SK-N-SH (cell line): ENCODE data around the gene PKNOX1.

Experiments
- CTCF ChIP-seq: fragments of 200-600 bp; sonication (generic); IDR thresholded peaks from 2 replicates; pipeline ENCODE4 v1.6.1; 2017; ENCODE audit warnings: antibody characterized with exemption, mild to moderate bottlenecking, moderate library complexity
- EP300 ChIP-seq, 2 experiments: IDR thresholded peaks; 2 replicates each; pipeline versions ENCODE4 v1.4.0 to v1.6.1; 2012; ENCODE audit warnings: borderline replicate concordance in 1 of 2, low read depth in 1 of 2, low read length in 1 of 2
- EZH2phosphoT487 ChIP-seq: fragments of 200-600 bp; sonication (generic); IDR thresholded peaks from 2 replicates; pipeline ENCODE4 v1.6.1; 2017; ENCODE audit warnings: low read depth, mixed run types, mild to moderate bottlenecking, antibody characterized with exemption, moderate library complexity, borderline replicate concordance
- FOSL2 ChIP-seq: IDR thresholded peaks from 2 replicates; pipeline ENCODE4 v1.4.0; 2012; ENCODE audit warnings: low read depth, mild to moderate bottlenecking, moderate library complexity, borderline replicate concordance
- GABPA ChIP-seq: IDR thresholded peaks from 2 replicates; pipeline ENCODE4 v1.4.0; 2012; ENCODE audit warnings: low read depth, mild to moderate bottlenecking
- MAX ChIP-seq: IDR thresholded peaks from 2 replicates; pipeline ENCODE4 v1.4.0; 2012; ENCODE audit warnings: low read depth
- POLR2AphosphoS5 ChIP-seq: IDR thresholded peaks from 2 replicates; pipeline ENCODE4 v1.6.1; 2012; ENCODE audit warnings: low read depth, low read length
- TAF1 ChIP-seq: IDR thresholded peaks from 2 replicates; pipeline ENCODE4 v1.6.1; 2012; ENCODE audit warnings: low read depth, mild to moderate bottlenecking, low read length, moderate library complexity, borderline replicate concordance
- USF1 ChIP-seq: IDR thresholded peaks from 2 replicates; pipeline ENCODE4 v1.4.0; 2012; ENCODE audit warnings: low read depth, borderline replicate concordance
- USF2 ChIP-seq: fragments of 150-350 bp; IDR thresholded peaks from 2 replicates; pipeline ENCODE4 v1.6.1; 2017; ENCODE audit warnings: antibody characterized with exemption, low read length, low read depth, borderline replicate concordance

GRCh38 chr21:43034826-43035225 is 60.5 kb downstream of the PKNOX1 start:
- TF ChIP-seq CTCF, result no peak
- no peak for TF ChIP-seq POLR2AphosphoS5
- TF ChIP-seq GABPA, result no peak
- no peak for TF ChIP-seq TAF1
- TF ChIP-seq USF2, result no peak
- no peak for TF ChIP-seq EP300 (IDR thresholded peaks at IDR 0.05; ENCODE audit: borderline replicate concordance in 1 of 2, low read depth in 1 of 2, low read length in 1 of 2)
- TF ChIP-seq MAX, result no peak
- TF ChIP-seq USF1, result no peak
- TF ChIP-seq FOSL2, result no peak
- no peak for TF ChIP-seq EZH2phosphoT487
